Measurements from ENCODE around the gene ZNF577.
"Not testable (repeated sequence)": the region's sequence is repeated elsewhere in the genome, so short reads cannot be mapped to it uniquely, and the experiment has no call there.

DNA sequence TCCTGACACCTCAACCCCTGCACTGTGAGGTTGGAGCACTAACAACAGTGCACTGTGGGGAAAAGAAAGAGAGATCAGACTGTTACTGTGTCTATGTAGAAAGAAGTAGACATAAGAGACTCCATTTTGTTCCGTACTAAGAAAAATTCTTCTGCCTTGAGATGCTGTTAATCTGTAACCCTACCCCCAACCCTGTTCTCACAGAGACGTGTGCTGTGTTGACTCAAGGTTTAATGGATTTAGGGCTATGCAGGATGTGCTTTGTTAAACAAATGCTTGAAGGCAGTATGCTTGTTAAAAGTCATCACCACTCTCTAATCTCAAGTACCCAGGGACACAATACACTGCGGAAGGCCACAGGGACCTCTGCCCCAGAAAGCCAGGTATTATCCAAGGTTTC is 17.9 kb upstream of the ZNF577 start:
- TF ChIP-seq, protein P1, sequence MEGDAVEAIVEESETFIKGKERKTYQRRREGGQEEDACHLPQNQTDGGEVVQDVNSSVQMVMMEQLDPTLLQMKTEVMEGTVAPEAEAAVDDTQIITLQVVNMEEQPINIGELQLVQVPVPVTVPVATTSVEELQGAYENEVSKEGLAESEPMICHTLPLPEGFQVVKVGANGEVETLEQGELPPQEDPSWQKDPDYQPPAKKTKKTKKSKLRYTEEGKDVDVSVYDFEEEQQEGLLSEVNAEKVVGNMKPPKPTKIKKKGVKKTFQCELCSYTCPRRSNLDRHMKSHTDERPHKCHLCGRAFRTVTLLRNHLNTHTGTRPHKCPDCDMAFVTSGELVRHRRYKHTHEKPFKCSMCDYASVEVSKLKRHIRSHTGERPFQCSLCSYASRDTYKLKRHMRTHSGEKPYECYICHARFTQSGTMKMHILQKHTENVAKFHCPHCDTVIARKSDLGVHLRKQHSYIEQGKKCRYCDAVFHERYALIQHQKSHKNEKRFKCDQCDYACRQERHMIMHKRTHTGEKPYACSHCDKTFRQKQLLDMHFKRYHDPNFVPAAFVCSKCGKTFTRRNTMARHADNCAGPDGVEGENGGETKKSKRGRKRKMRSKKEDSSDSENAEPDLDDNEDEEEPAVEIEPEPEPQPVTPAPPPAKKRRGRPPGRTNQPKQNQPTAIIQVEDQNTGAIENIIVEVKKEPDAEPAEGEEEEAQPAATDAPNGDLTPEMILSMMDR (IDR thresholded peaks at IDR 0.05 in 4 of 5, conservative IDR thresholded peaks at IDR 0.05 in 1 of 5): not testable (repeated sequence)
- TF ChIP-seq POLR2A (IDR thresholded peaks at IDR 0.05): not testable (repeated sequence)
